NCI-H1105 (cell line): ENCODE measurements around the gene ITGB1BP2.
"Not testable (repeated sequence)": the region's sequence is repeated elsewhere in the genome, so short reads cannot be mapped to it uniquely, and the experiment has no call there.

Experiments used
- DNase-seq: peaks from one replicate; lab custom pipeline; 2025; lab: John Stamatoyannopoulos, UW

Gene ITGB1BP2

DNA sequence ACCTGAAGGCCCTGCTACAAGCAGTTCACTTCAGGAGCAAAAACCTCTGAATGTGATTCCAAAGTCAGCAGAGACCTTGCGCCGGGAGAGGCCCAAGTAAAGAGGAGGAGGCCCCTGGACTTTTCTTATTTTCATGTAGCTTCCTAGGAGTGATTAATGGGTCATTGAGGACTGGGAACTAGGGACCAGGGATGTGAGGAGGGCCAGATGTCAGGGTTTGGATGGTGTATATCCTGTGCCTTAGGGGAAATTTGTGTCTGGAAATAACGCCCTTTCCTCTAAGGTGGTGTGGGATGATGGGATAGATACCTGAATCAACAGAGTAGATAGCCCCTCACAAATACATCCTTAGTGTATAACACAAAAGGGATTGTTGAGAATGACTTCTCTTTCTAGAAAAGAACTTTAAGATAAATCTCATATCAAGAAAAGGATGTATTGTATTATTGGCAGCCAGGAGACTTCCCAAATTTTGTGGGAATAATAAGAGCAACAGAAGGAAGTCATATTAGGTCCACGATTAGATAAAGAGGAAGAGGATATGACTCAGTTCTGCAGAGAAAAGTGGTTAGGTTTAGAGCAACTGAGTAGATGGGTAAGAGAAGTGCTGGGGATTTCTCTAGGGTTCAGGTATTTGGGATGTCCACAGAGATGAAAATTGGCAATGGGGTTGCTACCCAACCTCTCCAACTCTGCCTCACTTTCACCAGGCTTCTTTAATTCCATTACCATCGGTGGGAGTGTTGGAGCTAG, 1.1 kb downstream of the ITGB1BP2 start:
- no peak for DNase-seq

DNA sequence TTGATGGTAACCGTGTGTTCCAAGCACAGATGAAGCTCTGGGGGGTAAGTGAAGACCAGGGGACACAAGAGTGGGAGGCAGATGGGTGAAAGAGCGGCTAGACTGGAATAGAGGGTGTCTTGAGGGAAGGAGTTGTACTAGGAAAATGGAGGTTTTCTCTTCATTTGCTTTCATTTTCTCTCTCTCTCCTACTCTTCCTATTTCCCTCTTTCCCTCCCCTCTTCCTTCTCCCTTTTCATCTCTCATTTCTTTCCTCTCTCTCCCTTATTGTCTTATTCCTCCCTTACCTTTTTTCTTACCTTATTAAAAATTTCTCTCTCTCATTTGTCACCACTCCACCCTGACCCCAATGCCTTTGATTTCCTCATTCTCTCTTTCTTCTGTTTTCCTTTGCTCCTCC, 3.0 kb downstream of the ITGB1BP2 start:
- no peak for DNase-seq

DNA sequence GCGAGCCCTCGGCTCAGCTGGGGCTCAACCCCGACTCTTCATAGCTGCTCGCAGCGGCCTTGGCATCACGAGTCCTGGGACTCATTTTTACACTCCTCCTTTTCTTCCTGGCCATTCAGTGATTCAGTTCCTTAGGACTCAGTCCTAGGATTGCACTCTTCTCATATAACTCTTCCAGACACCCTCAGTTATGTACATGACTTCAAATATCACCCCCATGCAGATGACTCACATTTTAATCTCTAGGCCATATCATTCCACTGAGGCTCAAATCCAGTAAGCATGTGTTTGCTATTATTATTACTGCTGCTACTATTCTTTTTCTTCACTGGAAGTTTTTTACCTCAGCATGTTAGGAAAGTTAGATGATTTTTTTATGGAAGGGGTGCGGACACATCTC, 14.4 kb downstream of the ITGB1BP2 start:
- DNase-seq: no peak

DNA sequence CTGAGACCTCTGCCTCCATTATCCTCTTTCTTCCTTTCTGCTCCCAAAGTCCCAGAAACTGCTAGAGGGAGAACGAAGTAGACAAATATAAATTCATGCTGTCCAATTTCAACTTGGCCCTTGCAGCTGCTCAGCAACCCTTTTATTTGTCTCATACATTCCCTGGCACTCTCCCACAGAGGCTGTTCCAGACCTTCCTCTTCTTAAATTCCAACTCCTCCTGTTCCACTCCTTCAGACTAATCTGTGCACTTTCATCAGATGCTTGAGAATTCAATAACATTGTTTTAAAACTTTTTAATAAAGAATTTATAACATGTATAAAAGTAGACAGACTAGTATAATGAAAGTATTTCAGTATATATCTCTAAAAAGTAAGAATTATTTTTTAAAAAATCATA, 15.4 kb downstream of the ITGB1BP2 start:
- not testable (repeated sequence) for DNase-seq

DNA sequence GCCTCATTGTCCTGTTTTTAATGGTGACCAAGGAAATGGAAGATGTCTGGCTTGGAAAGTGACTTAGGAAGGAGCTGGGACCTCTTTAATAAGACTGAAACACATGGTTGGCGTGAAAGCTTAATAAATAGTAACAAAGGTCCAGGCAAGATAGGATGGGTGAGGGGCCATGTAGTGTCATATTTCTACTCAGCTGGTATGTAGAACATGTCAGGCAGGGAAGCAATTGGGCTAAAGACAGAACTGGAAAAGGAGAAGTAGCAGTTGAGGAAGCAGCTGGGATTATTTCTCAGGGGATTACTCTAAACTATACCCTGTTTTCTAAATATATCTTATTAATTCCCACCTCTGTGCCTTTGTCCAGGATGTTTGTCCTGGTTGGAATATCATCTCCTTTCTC, 18.6 kb downstream of the ITGB1BP2 start:
- DNase-seq: no peak

DNA sequence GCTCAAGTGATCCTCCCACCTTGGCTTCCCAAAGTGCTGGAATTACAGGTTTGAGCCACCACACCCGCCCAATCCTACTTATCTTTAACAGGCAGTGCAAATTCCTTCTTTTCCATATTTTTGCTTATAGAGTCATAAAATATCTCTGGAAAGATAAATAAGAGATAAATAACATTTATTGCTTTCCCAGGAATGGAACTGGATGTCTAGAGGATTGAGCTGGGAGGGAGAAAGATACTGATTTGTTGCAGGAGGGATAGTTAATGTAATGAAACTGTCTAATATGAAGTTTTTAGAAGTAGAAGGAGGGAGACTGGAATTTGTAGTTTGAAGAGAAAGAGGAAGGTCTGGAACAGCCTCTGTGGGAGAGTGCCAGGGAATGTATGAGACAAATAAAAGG, 20.2 kb downstream of the ITGB1BP2 start:
- no peak for DNase-seq

DNA sequence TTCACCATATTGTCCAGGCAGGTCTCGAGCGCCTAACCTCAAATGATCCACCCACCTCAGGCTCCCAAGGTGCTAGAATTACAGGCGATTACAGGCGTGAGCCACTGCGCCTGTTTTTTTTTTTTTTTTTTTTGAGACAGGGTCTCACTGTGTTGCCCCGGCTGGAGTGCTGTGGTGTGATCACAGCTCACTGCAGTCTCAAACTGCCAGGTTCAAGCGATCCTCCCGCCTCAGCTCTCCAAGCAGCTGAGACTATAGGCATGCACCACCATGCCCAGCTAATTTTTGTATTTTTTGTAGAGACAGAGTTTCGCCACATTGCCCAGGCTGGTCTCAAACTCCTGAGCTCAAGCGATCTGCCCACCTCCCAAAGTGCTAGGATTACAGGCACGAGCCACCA, 22.9 kb downstream of the ITGB1BP2 start:
- not testable (repeated sequence) for DNase-seq

DNA sequence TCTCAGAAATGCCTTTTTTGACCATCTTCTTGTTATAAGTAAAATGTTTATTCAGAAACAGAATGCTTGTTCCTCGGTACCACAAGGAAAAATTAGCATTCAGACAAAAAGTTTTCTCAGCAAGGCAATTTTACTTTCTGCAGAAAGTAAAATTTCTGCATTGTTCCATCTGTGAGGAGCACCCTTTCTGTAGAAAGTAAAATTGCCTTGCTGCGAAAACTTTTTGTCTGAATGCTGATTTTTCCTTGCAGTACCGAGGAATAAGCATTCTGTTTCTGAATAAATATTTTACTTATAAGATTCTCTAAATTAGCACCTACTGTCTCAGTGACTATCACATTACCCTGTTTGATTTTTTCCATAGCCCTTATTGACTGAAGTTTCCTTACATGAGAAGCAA, 24.8 kb downstream of the ITGB1BP2 start:
- DNase-seq: no peak

DNA sequence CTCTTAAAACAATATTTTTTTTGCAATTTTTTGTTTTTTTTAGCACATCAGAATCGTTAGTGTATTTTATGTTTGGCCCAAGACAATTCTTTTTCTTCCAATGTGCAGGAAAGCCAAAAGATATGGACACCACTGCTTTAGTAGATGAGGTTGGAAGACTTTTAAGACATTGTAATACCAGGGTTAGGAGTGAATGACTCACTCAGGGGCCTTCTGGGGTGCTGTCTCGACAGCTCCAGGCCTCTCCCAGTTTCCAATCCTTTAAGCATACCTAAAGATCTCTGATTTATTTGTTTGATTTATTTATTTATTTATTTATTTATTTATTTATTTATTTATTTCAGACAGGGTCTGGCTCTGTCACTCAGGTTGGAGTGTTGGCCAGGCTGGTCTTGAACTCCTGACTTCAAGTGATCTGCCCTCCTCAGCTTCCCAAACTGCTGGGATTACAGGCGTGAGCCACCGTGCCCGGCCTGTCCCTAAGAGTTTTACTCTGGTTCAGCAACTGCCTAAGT, 47.7 kb downstream of the ITGB1BP2 start:
- DNase-seq: not testable (repeated sequence)

DNA sequence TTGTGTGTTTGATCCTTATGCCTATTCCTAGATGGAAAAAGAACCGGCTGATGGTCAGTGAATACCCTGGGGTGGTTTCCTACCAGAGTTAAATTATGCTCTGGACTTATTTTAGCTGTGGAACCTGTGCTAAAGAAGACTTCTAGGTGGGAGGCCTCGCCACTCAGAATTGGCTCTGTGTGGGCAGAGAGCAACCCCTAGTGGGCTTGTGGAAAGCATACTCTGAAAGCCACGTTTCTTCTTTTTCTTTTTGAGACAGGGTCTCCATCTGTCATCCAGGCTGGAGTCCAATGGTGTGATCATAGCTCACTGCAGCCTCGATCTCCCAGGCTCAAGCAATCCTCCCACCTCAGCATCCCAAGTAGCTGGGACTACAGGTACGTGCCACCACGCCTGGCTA, 48.3 kb downstream of the ITGB1BP2 start:
- not testable (repeated sequence) for DNase-seq

DNA sequence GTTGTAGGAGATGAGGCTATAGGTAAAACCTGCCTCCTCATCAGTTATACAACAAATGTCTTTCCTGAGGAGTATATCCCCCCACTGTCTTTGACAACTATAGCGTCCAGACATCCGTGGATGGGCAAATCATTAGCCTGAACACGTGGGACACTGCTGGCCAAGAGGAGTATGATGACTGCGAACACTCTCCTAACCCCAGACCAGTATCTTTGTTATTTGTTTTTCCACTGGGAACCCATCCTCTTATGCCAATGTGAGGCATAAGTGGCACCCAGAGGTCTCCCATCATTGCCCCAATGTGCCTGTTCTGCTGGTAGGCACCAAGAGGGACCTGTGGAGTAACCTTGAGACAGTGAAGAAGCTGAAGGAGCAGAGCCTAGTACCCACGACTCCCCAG, 50.9 kb downstream of the ITGB1BP2 start:
- DNase-seq: not testable (repeated sequence)
